NCI-H2171 treated with DMSO at 0.1 percent for 48 hours (cell line): ENCODE results near the gene GTF2A2.
A peak's percentile ranks its signal among the peaks of the same experiment; 100 is the strongest.
"Not testable (repeated sequence)": the region's sequence is repeated elsewhere in the genome, so short reads cannot be mapped to it uniquely, and the experiment has no call there.

Experiments used
- DNase-seq: peaks from one replicate; lab custom pipeline; 2025; lab: John Stamatoyannopoulos, UW

The GTF2A2 gene, protein sequence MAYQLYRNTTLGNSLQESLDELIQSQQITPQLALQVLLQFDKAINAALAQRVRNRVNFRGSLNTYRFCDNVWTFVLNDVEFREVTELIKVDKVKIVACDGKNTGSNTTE

DNA sequence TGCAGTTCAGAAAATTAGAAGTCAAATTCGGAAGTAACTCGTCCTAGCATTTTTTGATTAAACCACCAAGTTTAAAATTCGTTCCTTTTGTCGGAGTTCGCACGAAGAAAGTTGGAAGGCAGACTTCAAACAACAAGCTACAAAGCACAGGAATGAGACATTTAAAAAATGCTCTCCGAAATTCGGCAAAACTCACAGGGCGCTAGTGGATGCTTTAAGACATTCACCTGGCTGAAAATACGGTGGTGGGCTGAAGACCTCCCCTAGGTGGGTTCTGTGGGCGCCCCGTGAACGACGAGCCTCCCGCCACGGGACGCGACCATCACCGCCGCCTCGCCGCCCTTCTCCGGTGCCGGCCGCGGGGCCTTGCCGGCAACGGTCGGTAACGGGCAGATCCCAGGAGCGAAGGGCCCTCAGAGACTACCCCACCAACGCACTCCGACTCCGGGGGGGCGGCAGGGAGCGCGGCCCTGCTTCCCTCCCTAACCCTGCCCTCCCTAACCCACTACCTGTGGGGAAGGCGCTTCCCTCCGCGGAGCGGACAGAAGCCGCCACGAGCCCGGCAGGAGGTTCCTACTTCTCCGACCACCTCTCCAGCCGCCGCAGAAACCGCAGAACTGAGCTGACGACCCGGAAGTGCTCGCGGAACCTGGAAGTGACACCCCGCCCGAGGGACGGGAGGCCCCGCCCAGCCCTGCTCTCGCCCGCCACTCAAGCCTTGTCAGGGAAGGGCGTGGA lies at the start of gene GTF2A2:
TSS of gene GTF2A2 (minus strand) at position 619 of the 738 bp plus-strand sequence. CDS start 5,238 bp downstream, outside the sequence.
- peak; percentile 92 for DNase-seq

DNA sequence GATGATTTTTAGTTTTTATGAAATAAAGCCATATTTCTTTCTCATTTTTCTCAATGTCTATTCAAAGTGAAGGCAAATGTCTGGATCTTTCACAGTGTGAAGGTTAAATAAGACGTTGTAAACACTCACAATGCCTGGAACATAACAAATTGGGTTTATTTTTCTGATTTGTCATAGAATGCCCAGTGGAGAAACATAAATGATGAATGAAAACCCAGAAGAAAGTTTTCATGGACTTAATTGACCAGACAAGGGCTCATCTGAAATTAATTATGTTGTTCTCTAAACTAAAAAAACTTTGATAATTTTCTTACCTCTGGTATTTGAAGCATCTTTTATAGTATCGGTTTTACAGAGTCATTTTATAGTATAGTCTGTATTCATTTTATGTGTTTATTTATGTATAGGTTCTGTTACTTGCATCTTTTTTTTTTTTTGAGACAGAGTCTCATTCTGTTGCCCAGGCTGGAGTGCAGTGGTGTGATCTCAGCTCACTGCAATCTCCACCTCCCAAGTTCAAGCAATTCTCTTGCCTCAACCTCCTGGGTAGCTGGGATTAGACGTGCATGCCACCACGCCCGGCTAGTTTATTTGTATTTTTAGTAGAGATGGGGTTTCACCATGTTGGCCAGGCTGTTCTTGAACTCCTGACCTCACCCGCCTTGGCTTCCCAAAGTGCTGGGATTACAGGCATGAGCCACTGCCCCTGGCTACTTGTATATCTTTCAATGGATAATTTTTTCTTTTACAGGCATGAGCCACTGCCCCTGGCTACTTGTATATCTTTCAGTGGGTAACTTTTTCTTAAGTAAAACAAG lies 46.9 kb upstream of the GTF2A2 start:
- DNase-seq = no peak

GRCh38 chr15:59702351-59702750 lies 45.0 kb upstream of the GTF2A2 start:
- DNase-seq = no peak

DNA sequence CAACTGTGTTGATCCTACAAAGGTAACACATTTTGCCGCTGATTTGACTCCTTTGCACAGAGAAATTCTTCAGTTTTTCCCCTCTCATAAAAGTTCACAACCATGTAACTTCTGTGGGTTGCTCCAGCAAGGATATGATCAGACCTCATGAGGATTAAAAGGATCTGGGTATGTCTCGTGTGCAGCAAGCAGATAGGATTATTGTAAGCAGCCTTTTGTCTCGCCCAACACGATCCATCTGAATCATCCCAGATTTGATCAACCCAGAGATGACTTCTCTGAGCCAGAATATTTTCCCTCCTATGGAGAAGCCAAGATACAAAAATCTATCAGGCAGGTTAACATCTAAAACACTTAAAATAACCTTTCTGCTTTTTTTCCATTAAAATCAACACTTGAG lies 44.6 kb upstream of the GTF2A2 start:
- DNase-seq = no peak

- DNase-seq = no peak
Observed at GRCh38 chr15:59699810-59700431, 42.6 kb upstream of the GTF2A2 start.

- DNase-seq = not testable (repeated sequence)
Observed at GRCh38 chr15:59698065-59698464, 40.8 kb upstream of the GTF2A2 start.

GRCh38 chr15:59696332-59696731 lies 39.0 kb upstream of the GTF2A2 start:
- DNase-seq = no peak

GRCh38 chr15:59694779-59695178 lies 37.5 kb upstream of the GTF2A2 start:
- DNase-seq = no peak

DNA sequence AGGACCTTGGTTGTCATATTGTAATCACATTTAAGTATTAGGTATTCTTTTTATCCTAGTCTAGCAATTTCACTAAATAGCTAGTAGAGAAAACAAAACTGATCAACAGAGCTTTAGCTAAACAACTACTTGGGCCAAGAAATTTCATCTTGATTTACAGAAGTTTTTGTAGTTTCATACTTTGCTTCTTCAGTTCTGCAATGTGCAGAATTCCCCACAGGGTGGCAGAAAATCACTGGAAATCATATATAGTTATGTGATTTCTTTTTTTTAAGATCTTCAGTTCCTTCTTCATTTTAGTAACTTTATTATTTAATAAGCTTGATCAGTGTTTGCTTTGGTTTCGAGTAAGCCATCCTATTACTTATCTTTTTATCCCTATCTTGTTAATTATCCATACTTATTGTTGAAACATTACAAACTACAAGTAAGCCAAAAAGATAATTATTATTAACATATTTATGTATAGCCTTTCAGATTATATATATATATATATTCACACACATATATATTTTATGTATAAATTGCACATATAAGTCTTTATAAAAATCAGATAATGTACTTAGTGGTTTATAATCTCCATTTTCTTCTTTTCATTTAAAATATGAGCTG lies 34.0 kb upstream of the GTF2A2 start:
- peak; percentile 62 for DNase-seq

DNA sequence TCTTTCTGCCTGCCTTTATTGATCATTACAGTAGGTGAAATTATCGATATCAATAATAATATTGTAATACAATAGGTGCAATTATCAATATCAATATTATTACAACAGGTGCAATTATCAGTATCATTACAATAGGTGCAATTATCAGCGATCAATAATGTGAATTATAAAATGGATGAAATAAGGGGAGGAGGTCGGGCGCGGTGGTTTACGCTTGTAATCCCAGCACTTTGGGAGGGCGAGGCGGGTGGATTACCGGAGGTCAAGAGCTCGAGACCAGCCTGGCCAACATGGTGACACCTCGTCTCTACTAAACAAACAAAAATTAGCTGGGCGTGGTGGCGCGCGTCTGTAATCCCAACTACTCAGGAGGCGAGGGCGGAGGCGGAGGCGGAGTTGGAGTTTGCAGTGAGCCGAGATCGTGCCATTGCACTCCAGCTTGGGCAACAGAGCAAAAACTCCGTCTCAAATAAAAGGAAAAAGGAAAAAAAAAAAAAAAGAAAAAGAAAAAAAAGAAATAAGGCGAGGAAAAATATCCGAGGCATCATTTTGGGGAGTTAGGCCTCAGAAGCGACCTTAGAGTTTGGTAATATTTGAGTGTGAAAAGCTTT lies 32.4 kb upstream of the GTF2A2 start:
- peak; percentile 82 for DNase-seq

DNA sequence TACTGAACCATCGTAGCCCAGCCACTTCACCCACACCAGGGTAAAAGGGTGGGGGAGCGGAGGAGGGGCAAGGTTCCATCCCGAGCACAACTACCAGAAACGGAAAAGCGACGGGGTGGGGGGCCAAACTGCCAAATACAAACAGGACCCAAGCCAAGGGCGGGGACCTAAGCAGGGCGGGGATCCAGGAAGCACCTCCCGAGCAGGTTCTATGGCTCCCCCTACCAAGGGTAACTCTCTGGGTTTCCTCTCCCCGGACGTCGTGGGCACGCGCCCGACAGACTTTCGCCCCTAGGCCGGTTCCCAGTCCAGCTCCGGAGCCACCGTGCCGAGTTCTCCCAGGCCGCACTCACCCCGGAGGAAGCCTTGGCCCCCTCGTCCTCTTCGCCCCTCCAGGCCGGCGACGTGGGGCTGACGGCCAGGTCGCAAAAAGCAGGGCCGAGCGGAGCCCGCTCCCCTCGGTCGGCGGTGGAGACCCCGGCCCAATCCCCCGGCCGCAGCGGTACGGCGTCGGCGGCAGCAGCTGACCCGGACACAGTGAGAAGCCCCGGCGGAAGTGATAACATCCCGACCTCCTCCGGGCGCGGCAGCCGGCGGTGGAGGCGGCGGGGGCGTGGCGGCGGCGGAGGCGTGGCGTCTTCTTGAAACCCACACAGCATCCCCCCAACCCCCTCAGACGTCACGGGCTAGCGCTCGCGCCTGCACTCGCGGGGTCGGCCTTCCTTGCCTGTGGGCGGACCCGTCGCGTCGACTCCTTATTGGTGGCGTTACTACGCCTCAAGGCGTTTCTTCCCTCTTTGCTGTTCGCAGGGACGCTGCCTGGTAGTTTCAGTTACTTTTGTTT lies 31.7 kb upstream of the GTF2A2 start, which contains the start of gene BNIP2:
TSS of gene BNIP2 (minus strand) at position 539 of the 844 bp plus-strand sequence. CDS start 6,863 bp downstream, outside the sequence.
- DNase-seq = peak; percentile 98

GRCh38 chr15:59688423-59688781 lies 31.1 kb upstream of the GTF2A2 start:
- DNase-seq = peak; percentile 64

DNA sequence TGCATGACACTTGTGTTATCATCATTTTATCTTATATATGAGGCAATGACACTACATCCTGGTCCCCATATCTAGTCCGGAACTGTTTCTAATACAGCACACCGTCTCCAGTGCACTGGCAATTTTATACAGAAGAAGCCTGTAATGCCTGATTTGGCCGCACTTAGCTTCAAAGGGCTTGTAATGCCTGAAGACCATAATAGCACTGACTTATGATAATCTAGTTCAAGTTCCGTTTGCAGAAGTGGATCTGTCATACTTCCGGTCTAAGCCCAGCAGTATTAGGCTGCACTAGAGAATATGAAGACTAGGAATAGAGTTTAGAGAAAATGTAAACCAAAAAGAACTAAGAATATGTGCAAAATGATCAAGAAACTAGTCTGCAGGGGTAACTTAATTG lies 30.5 kb upstream of the GTF2A2 start:
- no peak for DNase-seq

- no peak for DNase-seq
Observed at GRCh38 chr15:59686389-59686788, 29.1 kb upstream of the GTF2A2 start.

DNA sequence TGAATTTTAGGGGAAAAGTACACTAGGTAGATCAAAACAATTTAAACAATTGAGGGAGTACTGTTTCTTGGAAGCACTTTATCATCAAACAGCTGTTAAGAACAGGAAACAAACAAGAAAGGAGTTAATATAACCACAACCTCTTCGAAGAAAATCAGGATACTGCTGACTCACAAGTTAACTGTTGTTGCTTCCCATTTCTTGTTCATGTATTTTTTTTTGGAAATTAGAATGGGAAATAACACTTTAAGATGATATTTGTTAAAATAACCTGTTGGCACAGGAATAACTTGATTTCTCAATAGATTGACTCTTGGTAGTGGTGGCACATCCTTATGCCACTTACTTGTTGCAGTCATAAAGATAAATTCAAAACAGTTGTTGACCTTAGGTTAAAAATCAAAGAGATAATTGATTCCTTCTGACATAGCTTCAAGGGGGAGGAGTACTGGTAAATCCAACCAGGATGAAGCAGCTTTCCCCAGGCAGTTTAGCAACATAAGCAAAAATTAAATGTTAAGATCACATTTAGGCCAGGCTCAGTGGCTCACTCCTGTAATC lies 28.5 kb upstream of the GTF2A2 start:
- no peak for DNase-seq

GRCh38 chr15:59680870-59681269 lies 23.6 kb upstream of the GTF2A2 start:
- DNase-seq = no peak

- no peak for DNase-seq
Observed at GRCh38 chr15:59680346-59680745, 23.0 kb upstream of the GTF2A2 start.

GRCh38 chr15:59678620-59679019 lies 21.3 kb upstream of the GTF2A2 start:
- no peak for DNase-seq

DNA sequence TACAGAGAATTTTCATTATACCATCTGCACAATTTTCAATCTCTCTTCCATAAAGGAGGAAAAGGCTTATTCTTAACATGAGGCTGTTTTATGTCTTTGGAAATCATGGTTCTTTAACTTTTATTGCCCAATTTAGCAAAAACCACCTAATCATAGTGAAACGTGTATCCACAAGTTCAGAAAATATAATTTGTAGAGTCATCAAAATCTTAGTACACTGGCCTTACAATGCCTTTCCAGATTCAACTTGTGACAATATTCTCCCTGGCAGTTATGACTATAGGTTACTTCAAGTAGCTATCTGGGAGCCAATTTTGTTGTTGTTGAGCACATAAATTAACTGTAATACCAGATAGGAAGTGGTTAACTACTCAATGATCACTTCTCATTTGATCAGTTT lies 20.9 kb upstream of the GTF2A2 start:
- no peak for DNase-seq

- no peak for DNase-seq
Observed at GRCh38 chr15:59676565-59676964, 19.2 kb upstream of the GTF2A2 start.
